ENCODE results near the gene PARD3.

Gene PARD3

DNA sequence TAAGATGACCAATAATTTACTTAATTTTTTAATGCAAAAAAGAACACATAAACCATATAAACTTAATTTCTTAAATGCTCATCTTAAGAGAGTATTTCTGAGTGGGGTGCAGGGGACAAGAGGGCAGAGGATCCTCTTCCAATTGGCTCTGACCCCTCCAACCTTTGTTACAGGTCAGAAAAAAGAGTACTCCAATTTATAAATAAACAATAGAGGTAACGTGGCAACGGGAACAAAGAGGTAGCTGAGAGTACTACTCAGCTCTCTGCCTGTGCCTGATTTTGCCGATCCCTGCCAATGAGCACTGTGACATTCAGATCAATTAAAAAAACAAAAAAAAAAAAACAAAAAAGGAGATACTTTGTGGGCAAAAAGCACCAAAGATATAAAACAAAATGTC lies 307.9 kb downstream of the PARD3 start:
- no peak for DNase-seq (ENCODE audit: low read depth in 2 of 2, low spot score in 1 of 2)

DNA sequence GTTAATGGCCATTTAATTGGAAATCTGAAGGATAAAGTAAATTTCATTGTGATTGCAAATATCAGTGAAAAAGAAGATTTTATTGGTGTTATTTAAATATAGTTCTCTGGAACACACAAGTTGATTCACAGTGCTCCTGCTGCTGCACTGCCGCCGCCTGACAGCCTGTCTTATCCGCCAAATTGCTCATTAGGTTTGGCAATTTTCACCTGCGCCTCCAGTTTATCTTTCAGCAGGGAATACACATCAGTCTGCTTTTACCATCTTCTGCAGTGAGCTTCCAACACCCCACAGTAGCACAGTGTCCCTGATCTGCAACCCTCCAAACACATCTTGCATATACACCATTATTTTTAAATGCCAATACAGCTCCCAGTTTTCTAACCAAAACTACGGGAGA lies 308.3 kb downstream of the PARD3 start:
- no peak for DNase-seq (ENCODE audit: low read depth in 2 of 2, low spot score in 1 of 2)

DNA sequence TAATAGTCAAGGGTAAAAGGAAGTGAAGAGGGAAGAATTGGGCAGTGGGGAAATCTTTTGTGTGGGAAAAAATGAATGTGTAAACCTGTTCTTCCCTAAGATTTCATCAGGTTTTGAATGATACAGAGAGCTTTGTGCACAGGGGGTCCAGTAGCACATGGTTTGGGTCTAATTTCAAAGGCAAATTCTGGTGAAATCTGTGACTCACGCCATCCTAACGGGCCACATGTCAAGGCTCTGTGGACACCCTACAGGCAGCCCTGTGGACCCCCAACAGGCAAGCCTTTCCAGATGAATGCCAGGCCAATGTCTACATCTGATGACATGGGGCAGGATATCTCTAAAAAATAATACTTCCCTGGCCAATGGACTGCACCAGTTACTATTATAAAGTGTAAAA lies 309.8 kb downstream of the PARD3 start:
- no peak for DNase-seq (ENCODE audit: low read depth in 2 of 2, low spot score in 1 of 2)

DNA sequence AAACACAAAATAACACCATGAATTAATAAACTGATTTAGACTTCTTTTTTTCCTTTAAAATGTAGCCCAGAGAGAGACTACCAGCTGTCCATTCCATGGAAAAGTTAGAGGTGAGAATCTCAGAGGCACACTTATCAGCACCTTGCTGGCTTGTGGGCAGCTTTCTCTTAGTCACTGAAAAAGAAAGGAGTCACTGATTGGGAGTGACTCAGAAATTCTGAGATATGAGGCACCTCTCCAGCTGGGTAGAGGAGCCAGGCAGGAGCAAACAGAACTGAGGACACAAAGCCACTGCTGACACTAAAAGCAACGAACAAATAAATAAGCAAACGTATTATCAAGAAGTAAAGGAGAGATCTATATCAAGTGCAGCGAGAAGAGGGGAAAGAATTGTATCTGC lies 310.6 kb downstream of the PARD3 start:
- DNase-seq (ENCODE audit: low read depth in 2 of 2, low spot score in 1 of 2) = no peak

DNA sequence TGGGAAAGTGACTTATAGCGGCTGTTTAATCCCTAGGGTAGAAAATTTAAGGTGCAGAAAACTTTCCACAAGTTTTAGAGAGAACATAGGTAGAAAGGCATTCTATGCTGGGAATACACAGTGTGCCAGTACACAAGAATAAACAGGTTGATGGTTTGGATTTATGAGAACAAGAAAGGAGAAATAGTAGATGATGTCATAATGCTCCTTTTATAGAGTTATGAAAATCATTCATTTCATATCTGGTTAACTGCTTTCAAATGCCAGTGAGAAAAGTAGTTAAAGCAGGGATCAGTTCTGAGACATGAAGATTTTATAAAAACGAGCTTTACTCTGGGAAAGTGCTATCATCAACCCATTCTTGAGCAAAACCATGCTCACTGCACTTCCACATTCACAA lies 311.4 kb downstream of the PARD3 start:
- DNase-seq (ENCODE audit: low read depth in 2 of 2, low spot score in 1 of 2) = no peak

DNA sequence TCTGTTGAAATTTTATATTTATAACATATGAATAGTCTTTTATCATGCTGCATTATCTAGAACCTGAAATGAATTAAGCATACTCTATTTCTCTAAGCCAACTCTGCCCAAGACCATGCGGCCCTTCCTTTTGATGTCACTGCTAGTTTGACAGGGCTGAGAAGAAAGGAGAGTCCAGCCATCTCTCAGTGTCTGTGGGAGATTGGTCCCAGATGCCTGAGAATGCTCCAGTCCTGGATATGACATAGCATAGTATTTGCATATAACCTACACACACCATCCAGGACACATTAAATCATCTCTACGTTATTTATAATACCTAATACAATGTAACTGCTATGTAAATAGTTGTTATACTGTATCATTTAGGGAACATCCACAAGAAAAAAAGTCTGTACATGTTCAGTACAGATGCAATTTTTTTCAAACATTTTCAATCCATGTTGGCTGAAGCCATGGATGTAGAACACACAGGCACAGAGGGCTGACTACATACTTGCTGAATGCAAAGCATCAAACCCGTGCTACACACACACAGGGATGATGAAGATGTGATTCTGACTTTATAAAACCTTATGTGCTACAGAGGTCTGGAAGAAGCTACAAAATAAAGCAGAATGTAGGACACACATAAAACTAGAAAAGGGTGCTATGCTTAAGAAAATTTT lies 315.4 kb downstream of the PARD3 start:
- no peak for DNase-seq (ENCODE audit: low read depth in 2 of 2, low spot score in 1 of 2)

DNA sequence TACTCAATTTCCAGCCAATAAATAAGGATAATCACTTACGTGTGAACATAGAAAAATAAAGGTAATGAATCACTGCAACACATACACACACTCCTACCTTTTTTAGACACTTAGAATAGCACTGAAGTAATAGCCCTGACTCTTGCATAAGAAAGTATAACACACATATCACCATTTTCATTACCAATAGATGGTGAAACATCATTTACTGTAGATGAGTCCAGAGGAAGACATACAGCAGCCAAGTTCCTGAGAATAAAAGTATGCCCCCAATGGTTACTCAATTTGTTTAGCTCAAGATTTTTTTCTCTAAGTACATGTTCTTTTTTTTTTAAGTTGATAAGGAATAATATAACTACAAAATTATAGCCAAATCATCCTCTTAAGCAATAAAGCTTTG lies 316.3 kb downstream of the PARD3 start:
- DNase-seq (ENCODE audit: low read depth in 2 of 2, low spot score in 1 of 2) = no peak

DNA sequence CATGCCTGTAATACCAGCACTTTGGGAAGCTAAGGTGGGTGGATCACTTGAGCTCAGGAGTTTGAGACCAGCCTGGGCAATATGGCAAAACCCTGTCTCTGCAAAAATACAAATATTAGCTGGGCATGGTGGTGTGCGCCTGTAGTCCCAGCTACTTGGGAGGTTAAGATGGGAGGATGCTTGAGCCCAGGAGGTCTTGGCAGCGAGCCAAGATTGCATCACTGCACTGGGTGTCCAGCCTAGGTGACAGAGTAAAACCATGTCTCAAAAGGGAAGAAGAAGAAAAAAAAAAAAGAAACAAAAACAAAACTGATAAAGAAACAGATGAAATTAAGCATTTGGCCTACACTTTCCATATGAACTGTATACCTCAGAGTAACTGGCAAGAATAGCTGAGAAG lies 319.2 kb downstream of the PARD3 start:
- no peak for DNase-seq (ENCODE audit: low read depth in 2 of 2, low spot score in 1 of 2)

DNA sequence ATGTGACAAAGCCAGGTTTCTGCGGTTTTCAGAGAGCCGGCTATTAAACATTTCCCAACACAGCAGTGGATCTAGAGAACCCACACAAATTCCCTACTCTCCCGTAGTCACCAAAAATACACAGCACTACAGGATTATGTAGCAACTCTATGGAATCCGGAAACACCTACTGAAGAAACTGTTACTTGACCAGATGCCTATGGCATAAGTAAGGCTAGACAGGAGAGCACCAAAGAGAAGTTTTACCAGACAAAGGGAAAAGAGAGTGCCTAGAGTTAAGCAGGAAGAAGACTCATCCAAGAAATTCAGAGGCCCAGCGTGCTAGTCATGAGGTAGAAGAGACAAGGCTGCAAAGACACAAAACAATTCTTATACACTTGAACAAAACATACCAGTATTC lies 321.1 kb downstream of the PARD3 start:
- DNase-seq (ENCODE audit: low read depth in 2 of 2, low spot score in 1 of 2) = no peak

DNA sequence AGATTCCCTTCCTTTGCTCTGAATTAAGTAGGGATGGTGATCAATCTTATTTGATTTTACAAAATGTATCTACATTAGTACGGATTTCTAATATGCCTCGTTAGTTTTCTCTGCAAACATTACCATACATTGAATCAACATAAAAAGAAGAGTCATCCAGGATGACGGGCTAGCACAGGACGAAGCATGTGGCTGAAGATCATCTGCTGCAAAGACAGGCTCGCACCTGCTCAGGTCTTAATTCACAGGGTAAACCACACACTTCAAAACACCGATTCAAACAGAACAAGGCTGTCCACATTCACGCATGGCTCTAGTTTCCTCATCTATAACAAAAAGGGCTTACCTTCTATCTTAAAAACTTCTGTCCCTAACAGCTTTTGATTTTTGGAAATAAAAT lies 323.0 kb downstream of the PARD3 start:
- no peak for DNase-seq (ENCODE audit: low read depth in 2 of 2, low spot score in 1 of 2)

DNA sequence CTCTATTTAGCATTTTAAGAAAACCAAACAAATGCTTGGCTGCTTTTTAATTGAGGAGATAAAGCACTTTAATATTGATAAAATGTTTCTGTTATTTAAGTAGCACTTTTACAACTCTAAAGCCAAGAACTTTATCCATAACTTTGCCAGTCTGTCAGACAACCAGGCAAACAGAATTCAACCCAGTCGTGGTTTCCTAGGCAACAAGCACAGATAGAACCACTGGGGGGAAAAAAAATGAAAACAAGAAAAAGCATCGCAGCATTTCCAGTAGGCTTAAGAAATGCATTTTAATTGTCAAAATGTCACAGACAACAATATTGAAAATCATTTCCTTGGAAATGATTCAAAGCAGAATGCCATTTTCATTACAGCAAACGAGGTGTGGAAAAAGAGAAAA lies 323.4 kb downstream of the PARD3 start:
- DNase-seq (ENCODE audit: low read depth in 2 of 2, low spot score in 1 of 2) = no peak

DNA sequence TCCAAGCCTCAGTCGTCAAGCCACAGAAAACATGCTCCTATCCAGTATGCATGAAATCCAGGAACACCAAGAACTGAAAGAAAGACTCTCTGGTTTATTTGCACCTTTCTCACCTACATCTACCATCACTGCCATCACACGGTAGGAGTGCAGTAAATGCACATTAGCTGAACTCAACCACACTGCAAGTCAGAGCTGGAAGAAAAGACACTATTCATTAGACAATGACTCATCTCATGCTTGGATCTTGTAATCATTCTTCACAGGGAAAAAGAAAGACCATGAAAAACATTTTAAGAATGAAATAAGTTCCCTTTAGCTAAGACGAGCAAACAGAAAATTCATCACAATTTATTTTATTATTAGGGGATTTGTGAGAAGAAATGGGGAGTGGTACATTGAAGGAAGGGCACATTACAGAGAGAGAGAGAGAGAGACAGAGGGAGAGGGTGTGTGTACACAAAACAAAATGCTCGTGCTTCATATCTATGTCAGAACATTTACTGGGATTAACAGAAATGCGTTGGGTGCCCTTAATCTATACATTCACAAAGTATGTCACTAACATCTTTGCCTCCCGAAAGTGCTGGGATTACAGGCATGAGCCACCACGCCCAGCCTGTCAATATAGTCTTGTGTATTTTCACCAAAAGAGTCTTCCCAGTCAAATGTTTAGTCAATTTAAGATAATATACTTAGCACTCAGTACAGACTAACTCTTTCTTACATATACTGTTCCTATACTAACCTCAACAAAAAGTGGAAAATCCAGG lies 324.9 kb downstream of the PARD3 start:
- DNase-seq (ENCODE audit: low read depth in 2 of 2, low spot score in 1 of 2) = no peak

DNA sequence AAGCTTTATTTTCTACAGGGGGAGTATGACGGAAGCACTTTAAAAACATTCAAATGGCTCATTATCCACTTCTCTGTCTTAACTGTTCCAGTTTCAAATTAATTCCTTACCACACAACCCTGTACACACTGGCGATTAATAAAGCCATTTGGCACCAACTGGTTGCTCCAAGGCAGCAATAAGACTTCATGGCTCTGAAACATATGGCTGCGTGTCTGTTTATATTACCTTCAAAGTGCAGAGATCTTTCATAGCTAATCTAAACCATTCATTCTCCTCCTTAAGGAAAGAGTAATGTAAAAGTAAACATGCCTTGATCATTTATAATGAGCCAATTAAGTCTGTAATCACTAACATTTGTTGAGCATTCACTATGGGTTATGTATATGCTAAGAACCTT lies 325.7 kb downstream of the PARD3 start:
- no peak for DNase-seq (ENCODE audit: low read depth in 2 of 2, low spot score in 1 of 2)

DNA sequence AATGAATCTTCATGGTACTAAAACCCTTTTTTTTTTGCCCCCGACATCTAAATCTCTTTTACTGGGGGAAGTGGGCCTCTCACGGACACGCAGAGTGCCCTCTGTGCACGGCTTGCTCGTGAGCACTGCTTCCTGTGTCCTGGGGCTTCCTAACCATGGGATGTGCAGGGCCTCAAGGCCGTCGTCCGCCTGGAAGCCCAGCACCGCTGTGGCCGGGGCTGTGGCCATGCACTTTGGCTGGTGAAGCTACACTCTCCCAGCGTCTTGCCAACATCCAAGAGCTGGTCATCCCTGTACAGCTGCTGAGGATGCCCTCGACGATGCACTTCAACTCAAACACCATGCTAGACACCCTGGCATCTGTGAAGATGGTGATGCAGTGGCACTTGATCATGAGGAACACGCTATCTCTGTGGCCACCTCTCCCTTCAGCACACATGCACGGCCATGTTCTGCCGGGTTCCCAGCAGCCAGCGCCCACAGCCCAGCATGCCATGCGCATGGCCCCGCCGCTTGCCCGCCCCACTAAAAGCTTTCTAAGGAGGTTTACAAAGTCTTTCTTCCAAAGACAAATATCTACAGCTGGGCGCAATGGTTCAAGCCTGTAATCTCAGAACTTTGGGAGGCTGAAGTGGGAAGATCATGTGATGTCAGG lies 326.5 kb downstream of the PARD3 start:
- DNase-seq (ENCODE audit: low read depth in 2 of 2, low spot score in 1 of 2) = no peak

DNA sequence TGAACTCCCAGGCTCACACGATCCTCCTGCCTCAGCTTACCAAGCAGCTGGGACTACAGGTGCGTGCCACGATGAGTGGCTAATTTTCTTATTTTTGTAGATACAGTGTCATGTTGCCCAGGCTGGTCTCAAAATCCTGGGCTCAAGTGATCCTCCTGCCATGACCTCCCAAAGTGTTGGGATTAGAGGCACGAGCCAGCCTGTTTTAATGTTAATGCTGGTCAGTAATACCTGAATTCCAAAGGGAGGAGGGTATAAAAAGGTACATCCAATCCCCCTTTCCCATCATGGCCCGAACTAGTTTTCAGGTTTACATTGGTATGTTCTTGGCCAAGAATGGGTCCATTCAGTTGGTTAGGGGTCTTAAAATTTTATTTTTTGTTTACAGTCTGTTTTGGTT lies 329.1 kb downstream of the PARD3 start:
- no peak for DNase-seq (ENCODE audit: low read depth in 2 of 2, low spot score in 1 of 2)

DNA sequence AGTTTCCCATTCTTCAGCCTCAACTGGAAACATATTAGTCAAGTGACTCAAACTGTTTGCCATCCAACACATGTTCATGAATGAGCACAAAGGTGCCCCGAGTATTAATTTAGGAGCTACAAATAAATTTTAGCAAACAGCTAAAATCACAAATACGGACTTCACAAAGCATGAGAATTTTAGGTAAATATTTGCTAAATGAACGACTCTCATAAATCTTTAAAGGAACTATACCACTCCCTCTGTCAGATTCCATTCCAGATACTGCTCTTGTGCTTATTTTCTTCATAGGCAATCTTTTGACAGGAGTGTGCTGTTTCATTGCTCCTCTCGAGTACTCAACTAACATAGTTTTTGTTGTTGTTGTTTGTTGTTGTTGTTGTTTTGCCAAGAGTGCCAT lies 330.9 kb downstream of the PARD3 start:
- no peak for DNase-seq (ENCODE audit: low read depth in 2 of 2, low spot score in 1 of 2)

DNA sequence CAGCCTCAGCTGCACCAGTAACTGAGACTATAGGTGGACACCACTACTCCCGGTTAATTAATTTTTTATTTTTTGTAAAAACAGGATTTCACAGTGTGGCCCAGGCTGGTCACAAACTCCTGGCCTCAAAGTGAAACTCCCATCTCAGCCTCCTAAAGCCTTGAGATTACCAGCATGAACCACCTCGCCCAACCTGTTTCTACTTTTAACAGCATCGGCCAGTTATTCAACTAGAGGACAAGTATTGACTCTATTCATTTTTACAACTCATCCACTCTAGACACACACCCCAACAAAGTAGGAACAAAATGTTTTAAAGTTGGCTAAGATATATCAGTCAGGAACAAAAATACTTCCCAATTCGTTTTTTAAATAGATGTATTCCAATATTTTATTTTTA lies 334.8 kb downstream of the PARD3 start:
- no peak for DNase-seq (ENCODE audit: low read depth in 2 of 2, low spot score in 1 of 2)

DNA sequence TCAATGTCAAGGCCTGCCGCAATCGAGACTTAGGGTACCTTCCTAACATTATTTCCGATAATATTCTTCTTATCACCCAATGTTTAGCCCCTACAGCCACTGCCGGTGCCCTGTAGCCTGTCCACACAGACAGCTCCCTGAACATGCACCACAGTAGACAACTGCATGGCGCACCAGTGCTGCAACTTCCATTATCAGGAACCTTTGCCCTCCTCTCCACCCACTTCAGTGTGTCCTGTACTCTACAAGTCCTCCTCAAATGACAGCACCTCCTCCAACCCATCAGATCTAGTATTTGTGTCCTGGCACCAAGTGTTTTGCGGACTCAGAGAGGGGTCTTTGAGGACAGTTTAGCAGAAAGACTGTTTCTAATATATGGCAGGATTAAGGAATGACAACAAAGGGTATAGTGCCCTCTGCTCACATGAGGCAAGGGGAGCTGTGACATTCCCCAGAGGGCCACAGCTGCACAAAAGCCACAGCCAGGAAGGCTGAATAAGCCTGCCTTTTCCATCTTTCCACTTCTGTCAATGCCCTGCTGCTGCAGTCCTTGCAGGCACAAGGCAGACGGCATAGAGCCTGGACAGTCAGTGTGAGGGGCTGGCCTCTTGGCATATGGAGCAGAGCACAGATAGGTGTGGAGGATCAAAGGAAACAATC lies 335.4 kb downstream of the PARD3 start:
- no peak for DNase-seq (ENCODE audit: low read depth in 2 of 2, low spot score in 1 of 2)

DNA sequence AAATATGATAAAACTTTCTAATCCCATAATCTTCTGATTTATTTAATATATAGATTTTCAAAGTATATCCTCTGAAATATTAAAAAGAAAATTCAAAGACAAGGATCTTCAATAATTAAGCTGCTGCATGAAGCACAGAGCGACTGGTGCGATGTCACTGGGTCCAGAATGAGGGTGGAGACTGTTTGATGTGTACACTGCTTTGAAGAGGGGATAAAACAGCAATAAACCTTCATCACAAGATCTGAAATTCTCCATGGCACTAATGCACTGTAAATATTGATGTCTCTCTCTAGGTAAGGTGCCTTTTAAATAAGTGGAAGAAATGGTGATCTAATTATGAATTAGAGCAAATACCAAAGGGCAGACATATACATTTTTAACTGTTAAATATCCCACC lies 337.8 kb downstream of the PARD3 start:
- no peak for DNase-seq (ENCODE audit: low read depth in 2 of 2, low spot score in 1 of 2)

DNA sequence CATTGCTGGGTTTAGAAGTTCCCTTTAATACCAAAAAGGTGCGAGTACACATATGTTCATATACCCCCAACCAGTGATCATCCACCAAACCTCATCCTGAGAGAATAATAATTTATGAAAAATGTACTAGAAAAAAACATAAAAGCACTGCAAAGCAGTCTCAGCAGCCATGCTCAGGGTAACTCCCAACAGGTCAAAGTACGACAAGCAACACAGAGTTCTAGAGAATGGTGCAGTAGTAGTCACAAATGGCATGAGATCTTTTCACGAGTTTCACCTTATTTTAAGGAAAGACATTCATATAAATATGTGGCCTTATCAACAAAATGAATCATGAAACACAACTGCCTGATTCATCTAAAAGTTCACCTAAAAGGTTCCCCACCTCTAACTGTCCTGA lies 338.5 kb downstream of the PARD3 start:
- DNase-seq (ENCODE audit: low read depth in 2 of 2, low spot score in 1 of 2) = no peak

DNA sequence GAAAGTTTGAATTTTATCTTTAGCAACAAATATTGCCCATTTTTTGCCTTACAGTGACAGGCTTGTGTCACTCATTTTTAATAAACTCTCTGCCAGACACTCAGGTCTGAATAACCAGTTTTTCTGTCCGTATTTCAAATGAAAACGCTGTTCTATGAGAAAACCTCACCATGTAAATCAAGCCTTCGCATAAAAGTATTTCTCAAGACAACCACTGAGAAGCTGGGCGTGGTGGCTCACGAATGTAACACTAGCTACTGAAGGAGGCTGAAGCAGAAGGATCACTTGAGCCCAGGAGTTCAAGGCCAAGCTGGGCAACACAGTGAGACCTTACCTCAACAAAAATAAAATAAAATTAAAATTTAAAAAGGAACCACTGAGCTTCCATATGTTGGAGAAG lies 339.3 kb downstream of the PARD3 start:
- DNase-seq (ENCODE audit: low read depth in 2 of 2, low spot score in 1 of 2) = no peak

DNA sequence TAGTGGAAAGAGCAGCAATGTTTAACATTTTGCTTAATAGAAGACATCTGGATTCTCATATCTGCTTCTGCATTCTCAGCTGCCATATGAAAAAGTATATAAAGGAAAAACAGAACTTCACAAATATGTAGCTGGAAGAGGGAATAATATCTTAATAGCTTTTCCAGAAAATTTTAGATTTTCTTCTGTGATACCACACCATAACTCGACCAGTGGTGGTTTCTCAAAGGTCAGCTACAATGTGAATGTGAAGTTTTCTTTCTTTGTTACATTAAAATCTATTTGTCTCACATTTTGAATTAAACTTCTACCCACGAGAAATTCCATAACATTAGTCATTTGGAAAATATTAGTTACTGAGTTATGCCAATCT lies 339.8 kb downstream of the PARD3 start:
- DNase-seq (ENCODE audit: low read depth in 2 of 2, low spot score in 1 of 2) = no peak

Data from stimulated activated CD8-positive, alpha-beta memory T cell treated with anti-CD3 and anti-CD28 coated beads, Interleukin-4, amount 100 ng/mL, for 1 hour (primary cell).